PFSK-1 (cell line): ENCODE results near the gene ATXN1.

Experiments used
- POLR2AphosphoS5 ChIP-seq: IDR thresholded peaks from 2 replicates; pipeline ENCODE4 v1.6.1; 2012; ENCODE audit warnings: low read depth, mild to moderate bottlenecking, control low read depth, low read length, moderate library complexity
- TF ChIP-seq, protein P1 (sequence below), 2 experiments: IDR thresholded peaks; 2 replicates each; pipeline versions ENCODE4 v1.6.1 to v1.8.0; 2011 to 2012; ENCODE audit warnings: low read depth in 2 of 2, low read length in 2 of 2, control low read depth in 1 of 2, inconsistent platforms in 1 of 2, mild to moderate bottlenecking in 1 of 2, moderate library complexity in 1 of 2; ENCODE audit not compliant: insufficient read depth in 1 of 2

DNA sequence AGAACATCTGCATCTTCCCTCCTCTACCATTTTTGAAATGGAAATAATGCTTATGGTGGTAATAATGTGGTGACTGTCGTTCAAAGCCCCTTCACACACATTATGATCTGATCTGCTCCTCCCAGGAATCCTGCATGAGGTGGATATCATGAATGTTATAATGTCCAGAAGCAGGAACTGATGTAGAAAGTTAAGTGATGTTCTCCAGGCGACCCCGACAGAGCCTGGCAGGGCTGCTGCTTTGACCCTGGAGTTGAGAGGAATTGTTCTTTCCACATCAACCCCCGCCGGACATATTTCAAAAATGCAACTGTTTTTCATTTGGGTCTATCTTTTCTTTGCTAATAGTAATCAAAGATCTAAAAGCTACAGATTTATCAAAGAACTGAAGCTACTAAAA, 391.3 kb downstream of the ATXN1 start:
- no peak for TF ChIP-seq POLR2AphosphoS5
- TF ChIP-seq, protein P1, sequence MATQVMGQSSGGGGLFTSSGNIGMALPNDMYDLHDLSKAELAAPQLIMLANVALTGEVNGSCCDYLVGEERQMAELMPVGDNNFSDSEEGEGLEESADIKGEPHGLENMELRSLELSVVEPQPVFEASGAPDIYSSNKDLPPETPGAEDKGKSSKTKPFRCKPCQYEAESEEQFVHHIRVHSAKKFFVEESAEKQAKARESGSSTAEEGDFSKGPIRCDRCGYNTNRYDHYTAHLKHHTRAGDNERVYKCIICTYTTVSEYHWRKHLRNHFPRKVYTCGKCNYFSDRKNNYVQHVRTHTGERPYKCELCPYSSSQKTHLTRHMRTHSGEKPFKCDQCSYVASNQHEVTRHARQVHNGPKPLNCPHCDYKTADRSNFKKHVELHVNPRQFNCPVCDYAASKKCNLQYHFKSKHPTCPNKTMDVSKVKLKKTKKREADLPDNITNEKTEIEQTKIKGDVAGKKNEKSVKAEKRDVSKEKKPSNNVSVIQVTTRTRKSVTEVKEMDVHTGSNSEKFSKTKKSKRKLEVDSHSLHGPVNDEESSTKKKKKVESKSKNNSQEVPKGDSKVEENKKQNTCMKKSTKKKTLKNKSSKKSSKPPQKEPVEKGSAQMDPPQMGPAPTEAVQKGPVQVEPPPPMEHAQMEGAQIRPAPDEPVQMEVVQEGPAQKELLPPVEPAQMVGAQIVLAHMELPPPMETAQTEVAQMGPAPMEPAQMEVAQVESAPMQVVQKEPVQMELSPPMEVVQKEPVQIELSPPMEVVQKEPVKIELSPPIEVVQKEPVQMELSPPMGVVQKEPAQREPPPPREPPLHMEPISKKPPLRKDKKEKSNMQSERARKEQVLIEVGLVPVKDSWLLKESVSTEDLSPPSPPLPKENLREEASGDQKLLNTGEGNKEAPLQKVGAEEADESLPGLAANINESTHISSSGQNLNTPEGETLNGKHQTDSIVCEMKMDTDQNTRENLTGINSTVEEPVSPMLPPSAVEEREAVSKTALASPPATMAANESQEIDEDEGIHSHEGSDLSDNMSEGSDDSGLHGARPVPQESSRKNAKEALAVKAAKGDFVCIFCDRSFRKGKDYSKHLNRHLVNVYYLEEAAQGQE (IDR thresholded peaks at IDR 0.05; ENCODE audit: insufficient read depth in 1 of 2, low read depth in 2 of 2, low read length in 2 of 2) = no peak
